EL (cell line): ENCODE measurements around the gene FASN.
A peak's percentile ranks its signal among the peaks of the same experiment; 100 is the strongest.
"Not testable (repeated sequence)": the region's sequence is repeated elsewhere in the genome, so short reads cannot be mapped to it uniquely, and the experiment has no call there.

ENCODE experiments used
- DNase-seq: peaks from one replicate; pipeline ENCODE4 v3.0.0-alpha.2; 2016

The FASN gene

GRCh38 chr17:82054351-82055022, 43.5 kb downstream of the FASN start:
- DNase-seq = no peak

GRCh38 chr17:82053556-82054263, 44.3 kb downstream of the FASN start:
- DNase-seq = no peak

DNA sequence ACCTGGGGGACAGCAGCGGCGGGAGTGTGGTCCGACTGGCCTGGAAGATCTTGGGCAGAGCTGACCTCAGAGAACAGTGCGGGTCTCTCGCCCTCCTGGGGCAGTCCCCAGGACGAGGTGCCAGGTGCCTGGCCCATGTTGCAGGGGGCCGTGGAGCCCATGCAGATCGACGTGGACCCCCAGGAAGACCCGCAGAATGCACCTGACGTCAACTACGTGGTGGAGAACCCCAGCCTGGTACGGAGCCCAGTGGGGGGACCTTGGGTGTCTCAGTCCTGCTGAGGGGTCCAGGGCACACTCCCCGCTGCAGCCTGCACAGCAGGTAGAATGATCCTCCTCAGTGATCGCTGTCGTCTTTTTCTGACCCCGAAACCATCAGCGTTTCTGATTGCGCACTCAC, 44.9 kb downstream of the FASN start:
- DNase-seq = no peak

DNA sequence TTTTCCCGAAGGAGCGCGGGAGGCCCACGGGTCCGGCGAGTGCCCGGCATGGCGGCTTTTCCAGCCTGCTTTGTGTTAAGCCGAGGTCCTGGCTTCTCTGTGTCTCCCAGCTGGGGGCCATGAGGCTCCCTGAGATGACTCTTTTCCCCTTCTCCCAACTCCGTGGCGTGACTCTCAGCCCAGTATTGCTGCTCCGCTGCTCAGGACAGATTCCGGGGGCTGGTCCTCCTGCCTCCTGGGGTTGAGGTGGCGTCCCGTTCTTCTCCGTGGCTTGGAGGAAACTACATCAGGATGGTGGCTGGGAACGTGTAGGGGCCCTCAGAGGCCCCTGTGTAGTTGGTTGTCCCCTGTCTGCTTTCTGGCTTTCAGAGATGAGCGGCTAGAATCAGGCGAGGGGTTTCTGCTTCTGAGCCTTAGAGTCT, 45.4 kb downstream of the FASN start:
- DNase-seq = no peak

DNA sequence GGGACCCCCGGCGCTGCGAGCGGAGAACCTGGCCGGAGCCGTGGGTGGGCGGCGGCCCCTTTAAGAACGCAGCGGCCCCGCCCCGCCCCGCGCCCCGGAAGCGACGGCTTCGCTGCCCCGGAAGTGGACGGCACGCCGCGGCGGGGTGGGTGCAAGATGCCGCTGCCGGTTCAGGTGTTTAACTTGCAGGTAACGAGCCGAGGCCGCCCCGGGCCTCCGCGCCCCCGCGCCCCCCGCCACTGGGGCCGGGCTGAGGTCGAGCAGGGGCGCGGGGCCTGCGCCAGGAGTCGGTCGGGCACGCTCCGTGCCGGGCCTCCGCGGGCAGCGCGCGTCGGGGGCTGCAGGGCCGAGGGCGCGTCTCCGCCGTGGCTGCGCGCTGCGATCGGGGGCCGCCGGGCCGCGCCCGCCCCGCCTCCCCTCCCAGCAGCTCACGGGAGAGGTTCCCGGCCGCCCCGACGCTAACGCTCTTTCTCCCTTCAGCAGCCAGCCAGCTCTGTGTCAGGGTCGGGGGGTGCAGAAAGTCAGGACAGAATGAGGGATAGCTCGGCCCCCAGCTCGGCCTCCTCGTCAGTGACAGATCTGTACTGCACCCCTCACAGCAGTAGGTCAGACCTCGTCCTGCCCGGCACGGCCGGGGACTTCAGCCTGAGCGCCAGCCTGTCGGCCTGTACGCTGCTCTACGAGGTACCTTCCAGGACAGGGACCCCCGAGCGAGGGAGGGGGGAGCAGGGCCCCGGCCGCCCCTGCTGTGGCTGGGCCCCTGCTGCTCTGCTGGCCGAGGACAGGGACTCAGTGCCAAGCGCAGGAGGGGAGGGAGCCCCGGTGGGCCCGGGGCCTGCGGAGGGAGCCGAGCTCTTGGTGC, 46.0 kb downstream of the FASN start, which contains the start of the genes GPS1 and RFNG:
GPS1 (plus strand) TSS at position 123 of the 862 bp plus-strand sequence; CDS start at position 157, 34 bp downstream.
RFNG (minus strand) TSS at position 36 of the 862 bp plus-strand sequence. CDS start 45 bp downstream, outside the sequence.
- peak; percentile 62 for DNase-seq

- DNase-seq = no peak
Observed at GRCh38 chr17:82050761-82051641, 47.0 kb downstream of the FASN start.

GRCh38 chr17:82050152-82050760, 47.8 kb downstream of the FASN start:
- DNase-seq = no peak

DNA sequence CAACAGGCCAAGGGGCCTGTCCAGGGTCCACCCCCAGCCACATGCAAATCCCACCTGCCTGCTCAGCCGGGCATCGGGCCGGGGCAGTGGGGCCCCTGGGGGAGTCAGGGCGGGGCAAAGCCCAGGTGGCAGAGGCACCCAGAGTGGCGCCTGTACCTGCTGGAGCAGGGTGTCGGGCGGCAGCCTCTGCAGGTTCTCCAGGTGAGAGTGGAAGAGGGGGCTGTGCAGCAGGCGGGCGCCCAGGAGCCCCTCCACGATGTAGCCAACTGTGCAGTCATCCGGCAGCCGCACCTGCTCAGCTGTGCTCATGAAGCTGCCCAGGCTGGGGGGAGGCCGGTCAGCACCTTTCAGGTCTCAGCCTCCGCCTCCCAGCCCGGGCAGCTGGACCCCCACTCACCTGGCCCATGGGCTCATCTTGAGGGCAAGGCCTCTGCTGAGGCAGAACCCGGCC, 48.5 kb downstream of the FASN start:
- DNase-seq = no peak

DNA sequence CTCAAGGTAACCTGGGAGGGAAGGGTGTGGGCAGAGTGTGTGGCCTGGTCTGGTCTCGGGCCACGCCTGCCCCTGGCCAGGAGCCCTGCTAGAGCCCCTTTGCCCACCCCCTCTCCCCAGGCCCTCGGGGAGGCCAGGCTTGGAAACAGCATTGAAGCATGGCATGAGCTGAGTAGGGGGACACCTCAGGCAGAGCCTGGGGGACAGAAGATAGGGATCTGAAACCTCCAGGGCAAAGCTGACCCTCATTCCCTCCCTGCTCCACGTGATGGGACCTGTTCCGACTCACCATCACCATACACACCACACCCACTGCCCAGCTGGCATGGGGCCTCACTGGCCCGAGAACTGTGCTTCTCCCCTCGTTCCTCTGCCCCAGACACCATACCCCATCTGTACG, 48.9 kb downstream of the FASN start:
- no peak for DNase-seq

DNA sequence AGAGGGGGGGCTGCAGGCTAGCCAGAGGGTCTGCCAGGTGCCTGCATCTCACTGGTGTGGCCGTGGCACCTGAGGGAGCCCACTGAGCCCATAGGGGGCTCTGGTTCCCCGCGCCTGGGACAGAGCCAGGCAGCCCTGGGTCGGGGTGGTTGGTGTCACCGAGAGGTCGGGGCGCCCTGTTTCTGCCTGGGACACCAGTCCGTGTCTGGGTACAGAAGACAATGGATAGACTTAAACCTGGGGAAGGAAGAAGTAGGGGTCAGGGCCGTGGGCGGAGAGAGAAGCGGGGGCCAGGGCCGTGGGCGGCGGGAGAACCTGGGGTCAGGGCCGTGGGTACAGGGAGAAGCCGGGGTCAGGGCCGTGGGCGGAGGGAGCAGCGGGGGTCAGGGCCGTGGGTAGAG, 49.5 kb downstream of the FASN start:
- DNase-seq = no peak

GRCh38 chr17:82047914-82048570, 50.0 kb downstream of the FASN start:
- DNase-seq = no peak

DNA sequence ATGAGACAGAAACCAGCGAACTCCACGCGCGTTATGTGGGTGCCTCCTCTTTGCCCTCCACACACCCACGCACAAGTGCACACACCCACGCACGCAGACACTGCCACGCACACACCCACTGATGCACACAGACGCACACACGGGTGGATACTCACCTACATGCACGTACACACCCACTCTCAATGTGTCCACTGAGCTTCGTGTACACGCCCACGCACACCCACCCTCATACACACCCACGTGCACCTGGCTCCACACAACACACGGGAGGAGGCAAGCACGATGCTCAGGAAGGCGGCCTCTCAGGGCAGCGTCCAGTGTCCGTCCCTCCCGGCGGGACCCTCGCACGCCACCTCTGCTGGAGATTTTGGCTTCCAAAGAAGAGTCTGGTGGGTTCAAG, 50.7 kb downstream of the FASN start:
- DNase-seq = no peak

GRCh38 chr17:82046903-82047302, 51.1 kb downstream of the FASN start:
- DNase-seq = no peak

DNA sequence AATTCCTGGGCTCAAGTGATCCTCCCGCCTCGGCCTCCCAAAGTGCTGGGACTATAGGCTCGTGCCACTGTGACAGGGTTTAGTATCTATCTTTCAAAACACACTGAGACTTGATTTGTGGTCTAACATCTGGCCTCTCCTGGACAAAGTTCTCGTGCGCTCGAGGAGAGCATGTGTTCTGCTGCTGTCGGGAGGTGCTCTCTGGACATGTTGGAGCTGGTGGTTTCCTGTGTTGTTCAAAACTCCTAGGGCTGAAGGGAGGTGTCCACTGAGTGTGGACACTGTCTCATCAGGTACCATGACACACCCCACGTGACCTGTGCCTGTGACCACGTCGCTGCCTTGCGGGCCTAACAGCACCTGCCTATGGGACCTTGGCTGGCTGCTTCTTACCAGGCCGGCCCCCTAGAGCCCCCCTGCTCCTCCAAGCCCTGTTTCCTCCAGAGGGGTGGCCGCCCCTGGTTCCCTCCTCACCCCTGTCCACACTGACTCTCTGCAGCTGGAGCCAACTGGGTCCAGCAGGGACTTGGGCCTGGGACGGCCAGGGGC, 52.0 kb downstream of the FASN start:
- DNase-seq = no peak

GRCh38 chr17:82043507-82043906, 54.5 kb downstream of the FASN start:
- DNase-seq = no peak

DNA sequence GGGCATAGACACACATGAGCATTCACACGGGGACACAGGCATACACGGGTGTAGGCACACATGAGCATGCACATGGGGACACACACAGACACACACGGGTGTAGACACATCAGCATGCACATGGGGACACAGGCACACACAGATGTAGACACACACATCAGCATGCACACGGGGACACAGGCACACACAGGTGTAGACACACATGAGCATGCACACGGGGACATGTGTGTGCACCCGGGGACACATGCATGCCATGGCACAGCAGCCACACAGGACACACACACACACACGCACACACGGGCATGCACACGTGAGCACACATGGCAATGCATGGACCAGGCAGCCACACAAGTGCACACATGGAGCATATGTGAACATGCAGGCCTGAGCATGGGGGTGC, 55.4 kb downstream of the FASN start:
- no peak for DNase-seq

DNA sequence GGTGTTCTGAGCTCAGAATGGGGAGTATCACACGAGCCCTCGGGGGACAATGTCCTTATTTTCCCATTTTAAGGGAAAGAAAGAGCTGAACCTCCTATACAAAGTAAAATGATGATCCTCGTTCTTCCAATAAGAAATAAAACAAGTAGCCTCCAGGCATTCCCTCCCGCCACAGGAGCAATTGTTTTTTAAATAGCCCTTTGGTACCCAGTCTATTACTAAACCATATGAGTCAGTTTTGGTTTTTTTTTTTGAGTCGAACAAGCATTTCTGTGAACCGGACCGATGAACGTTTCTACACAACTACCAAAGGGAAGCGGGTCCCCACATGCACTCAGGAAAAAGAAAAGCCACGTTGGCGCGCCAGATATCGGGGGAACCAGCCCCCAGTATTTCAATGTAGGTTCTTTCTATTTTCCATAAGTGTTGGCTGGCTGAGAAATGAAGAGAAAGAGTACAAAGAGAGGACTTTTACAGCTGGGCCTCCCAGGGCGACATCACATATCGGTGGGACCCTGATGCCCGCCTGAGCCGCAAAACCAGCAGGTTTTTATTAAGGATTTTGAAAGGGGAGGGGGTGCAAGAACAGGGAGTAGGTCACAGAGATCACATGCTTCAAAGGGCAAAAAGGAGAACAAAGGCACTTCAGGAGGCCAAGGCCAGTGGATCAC, 56.8 kb downstream of the FASN start:
- peak; percentile 37 for DNase-seq

- no peak for DNase-seq
Observed at GRCh38 chr17:82039695-82040299, 58.2 kb downstream of the FASN start.

DNA sequence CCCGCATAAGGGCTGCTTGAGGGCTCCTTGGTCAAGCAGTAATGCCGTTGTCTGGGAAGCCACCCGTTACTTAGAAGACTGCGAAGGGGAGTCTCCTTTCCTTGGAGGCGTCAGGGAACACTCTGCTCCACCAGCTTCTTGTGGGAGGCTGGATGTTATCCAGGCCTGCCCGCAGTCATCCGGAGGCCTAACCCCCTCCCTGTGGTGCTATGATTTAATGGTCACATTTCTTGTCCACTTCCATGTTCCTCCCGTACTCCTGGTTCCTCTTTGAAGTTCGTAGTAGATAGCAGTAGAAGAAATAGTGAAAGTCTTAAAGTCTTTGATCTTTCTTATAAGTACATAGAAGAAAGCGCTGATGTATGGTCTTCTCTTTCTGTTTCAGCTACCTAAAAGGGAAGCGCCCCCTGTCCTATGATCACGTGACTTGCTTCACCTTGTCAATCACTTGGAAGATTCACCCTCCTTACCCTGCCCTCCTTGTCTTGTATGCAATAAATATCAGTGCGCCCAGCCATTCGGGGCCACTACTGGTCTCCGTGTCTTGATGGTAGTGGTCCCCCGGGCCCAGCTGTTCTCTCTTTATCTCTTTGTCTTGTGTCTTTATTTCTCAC, 59.1 kb downstream of the FASN start:
- DNase-seq = not testable (repeated sequence)

DNA sequence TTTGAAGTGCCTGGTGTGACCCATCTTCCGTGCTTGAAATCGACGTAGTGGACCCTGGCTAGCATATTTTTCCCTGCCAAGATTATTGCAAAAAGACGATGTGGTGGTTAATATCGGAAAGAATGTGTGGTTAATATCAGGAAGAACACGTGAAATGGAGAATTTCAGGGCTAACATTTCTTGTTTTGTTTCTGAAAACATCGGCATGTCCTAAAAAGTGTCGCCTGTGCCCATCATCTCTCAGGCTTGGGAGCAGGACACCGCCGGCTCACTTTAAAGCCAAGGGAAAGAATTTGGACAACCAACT, 60.2 kb downstream of the FASN start:
- DNase-seq = no peak
